Neural progenitor cell (in vitro differentiated cells): ENCODE data around the gene IGFL4. TPM values are rescaled to one million over a fixed set of nuclear protein-coding genes. Genes with fewer than 3 reads are reported as not detected.

Experiments used
- DNase-seq: peaks from one replicate; pipeline ENCODE4 v3.0.0-alpha.2; 2016; ENCODE audit warnings: low spot score
- H2AFZ ChIP-seq: fragments of 200-600 bp; sonication (generic); replicated peaks from 2 replicates; pipeline ENCODE4 v1.6.1; 2016; ENCODE audit warnings: antibody characterized with exemption
- H3F3A ChIP-seq: fragments of 200-600 bp; sonication (generic); 2 replicates; pipeline ENCODE4 v1.6.1; 2016; ENCODE audit warnings: antibody characterized with exemption, low read depth
- H3K27ac ChIP-seq: fragments of 200-600 bp; sonication (generic); 2 replicates; pipeline ENCODE4 v1.5.1; 2016; ENCODE audit warnings: mild to moderate bottlenecking
- H3K27me3 ChIP-seq: fragments of 200-600 bp; sonication (generic); 2 replicates; pipeline ENCODE4 v1.6.1; 2016; ENCODE audit warnings: mild to moderate bottlenecking, moderate library complexity
- H3K36me3 ChIP-seq: fragments of 200-600 bp; sonication (generic); 2 replicates; pipeline ENCODE4 v1.5.1; 2016
- H3K4me1 ChIP-seq: fragments of 200-600 bp; sonication (generic); 2 replicates; pipeline ENCODE4 v1.6.1; 2016; ENCODE audit warnings: mixed run types
- H3K4me2 ChIP-seq: fragments of 200-600 bp; sonication (generic); 2 replicates; pipeline ENCODE4 v1.6.1; 2016
- H3K4me3 ChIP-seq: fragments of 200-600 bp; sonication (generic); 2 replicates; pipeline ENCODE4 v1.5.1; 2016
- H3K79me2 ChIP-seq: fragments of 200-600 bp; sonication (generic); 2 replicates; pipeline ENCODE4 v1.6.1; 2016; ENCODE audit warnings: low read depth
- H3K9ac ChIP-seq: fragments of 200-600 bp; sonication (generic); 2 replicates; pipeline ENCODE4 v1.6.1; 2016
- H3K9me3 ChIP-seq: fragments of 200-600 bp; sonication (generic); 2 replicates; pipeline ENCODE4 v1.5.1; 2016; ENCODE audit warnings: low read depth
- H4K20me1 ChIP-seq: fragments of 200-600 bp; sonication (generic); 2 replicates; pipeline ENCODE4 v1.6.1; 2016; ENCODE audit warnings: low read depth
- H3K27ac Mint-ChIP-seq: 3 replicates; pipeline ENCODE4 v1.8.0; 2021; ENCODE audit warnings: mixed read lengths
- H3K27me3 Mint-ChIP-seq: 2 replicates; pipeline ENCODE4 v1.8.0; 2022; ENCODE audit warnings: low read depth, mild to moderate bottlenecking, inconsistent platforms, moderate library complexity, mixed read lengths; ENCODE audit not compliant: insufficient read depth
- H3K36me3 Mint-ChIP-seq: 3 replicates; pipeline ENCODE4 v1.8.0; 2021; ENCODE audit warnings: mixed read lengths
- H3K4me1 Mint-ChIP-seq: 3 replicates; pipeline ENCODE4 v1.8.0; 2021; ENCODE audit warnings: mixed read lengths
- H3K4me3 Mint-ChIP-seq: 3 replicates; pipeline ENCODE4 v1.8.0; 2021; ENCODE audit warnings: mild to moderate bottlenecking, moderate library complexity, mixed read lengths
- H3K9me3 Mint-ChIP-seq: 3 replicates; pipeline ENCODE4 v1.8.0; 2020; ENCODE audit warnings: mixed read lengths
- EZH2 ChIP-seq: fragments of 200-600 bp; sonication (generic); IDR thresholded peaks from 2 replicates; pipeline ENCODE4 v1.6.1; 2017; ENCODE audit warnings: antibody characterized with exemption, mild to moderate bottlenecking, moderate library complexity
- EZH2phosphoT487 ChIP-seq: fragments of 200-600 bp; sonication (generic); IDR thresholded peaks from 2 replicates; pipeline ENCODE4 v1.6.1; 2017; ENCODE audit warnings: antibody characterized with exemption
- total RNA-seq: library from RNA; depleted of rRNA; stranded (reverse); fragments of >200 nt; gene quantifications from 2 replicates; pipeline ENCODE4 v1.2.3, GENCODE V29; 2015; ENCODE audit warnings: low replicate concordance
- TF ChIP-seq, protein P1 (sequence below): fragments of 200-600 bp; sonication (generic); IDR thresholded peaks from 2 replicates; pipeline ENCODE4 v1.5.1; 2017; ENCODE audit warnings: antibody characterized with exemption, mild to moderate bottlenecking

IGFL4 gene
- total RNA-seq, 1 donor from 2014 or later: 0.21 TPM

DNA sequence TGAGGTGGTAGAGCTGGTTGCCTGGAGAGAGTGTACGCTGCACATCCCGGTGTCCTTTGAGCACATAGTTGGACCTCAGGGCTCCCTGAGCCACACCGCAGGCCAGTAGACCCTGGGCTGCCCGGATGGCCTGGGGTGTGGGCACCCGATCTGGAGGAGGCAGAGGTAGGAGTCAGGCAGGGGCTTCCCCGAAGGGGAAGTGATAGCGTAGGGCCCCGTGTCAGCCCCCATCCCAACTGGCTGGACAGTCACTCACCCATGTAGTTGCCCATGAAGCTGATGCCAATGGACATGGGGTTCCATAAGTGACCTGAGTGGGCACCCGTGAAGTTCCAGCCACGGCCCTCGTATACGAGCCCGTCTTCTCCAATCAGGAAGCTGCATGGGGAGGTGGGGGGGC, 21.5 kb downstream of the IGFL4 start:
- Histone ChIP-seq H3K9ac (no peak overlapping the region), H3K27ac (no peak overlapping the region), H3K36me3 (no peaks in the 10 kb centered on the region), H3K4me1 (peaks cover 6% of the 10 kb centered on the region), H2AFZ (no peak overlapping the region), H3F3A (peaks cover 21% of the 10 kb centered on the region), H4K20me1 (peaks cover 34% of the 10 kb centered on the region), H3K27me3 (peaks cover 25% of the 10 kb centered on the region), H3K4me2 (no peak overlapping the region), H3K9me3 (no peaks in the 10 kb centered on the region), H3K4me3 (no peak overlapping the region), H3K79me2 (no peaks in the 10 kb centered on the region)
- Mint-ChIP-seq H3K36me3 (peaks cover 4% of the 10 kb centered on the region), H3K27ac (no peak overlapping the region), H3K4me1 (peaks cover 13% of the 10 kb centered on the region), H3K9me3 (no peaks in the 10 kb centered on the region), H3K27me3 (peaks cover 16% of the 10 kb centered on the region), H3K4me3 (no peak overlapping the region)
- TF ChIP-seq EZH2phosphoT487: no peak
- TF ChIP-seq EZH2: no peak
- TF ChIP-seq, protein P1, sequence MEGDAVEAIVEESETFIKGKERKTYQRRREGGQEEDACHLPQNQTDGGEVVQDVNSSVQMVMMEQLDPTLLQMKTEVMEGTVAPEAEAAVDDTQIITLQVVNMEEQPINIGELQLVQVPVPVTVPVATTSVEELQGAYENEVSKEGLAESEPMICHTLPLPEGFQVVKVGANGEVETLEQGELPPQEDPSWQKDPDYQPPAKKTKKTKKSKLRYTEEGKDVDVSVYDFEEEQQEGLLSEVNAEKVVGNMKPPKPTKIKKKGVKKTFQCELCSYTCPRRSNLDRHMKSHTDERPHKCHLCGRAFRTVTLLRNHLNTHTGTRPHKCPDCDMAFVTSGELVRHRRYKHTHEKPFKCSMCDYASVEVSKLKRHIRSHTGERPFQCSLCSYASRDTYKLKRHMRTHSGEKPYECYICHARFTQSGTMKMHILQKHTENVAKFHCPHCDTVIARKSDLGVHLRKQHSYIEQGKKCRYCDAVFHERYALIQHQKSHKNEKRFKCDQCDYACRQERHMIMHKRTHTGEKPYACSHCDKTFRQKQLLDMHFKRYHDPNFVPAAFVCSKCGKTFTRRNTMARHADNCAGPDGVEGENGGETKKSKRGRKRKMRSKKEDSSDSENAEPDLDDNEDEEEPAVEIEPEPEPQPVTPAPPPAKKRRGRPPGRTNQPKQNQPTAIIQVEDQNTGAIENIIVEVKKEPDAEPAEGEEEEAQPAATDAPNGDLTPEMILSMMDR: no peak
- no peak for DNase-seq

DNA sequence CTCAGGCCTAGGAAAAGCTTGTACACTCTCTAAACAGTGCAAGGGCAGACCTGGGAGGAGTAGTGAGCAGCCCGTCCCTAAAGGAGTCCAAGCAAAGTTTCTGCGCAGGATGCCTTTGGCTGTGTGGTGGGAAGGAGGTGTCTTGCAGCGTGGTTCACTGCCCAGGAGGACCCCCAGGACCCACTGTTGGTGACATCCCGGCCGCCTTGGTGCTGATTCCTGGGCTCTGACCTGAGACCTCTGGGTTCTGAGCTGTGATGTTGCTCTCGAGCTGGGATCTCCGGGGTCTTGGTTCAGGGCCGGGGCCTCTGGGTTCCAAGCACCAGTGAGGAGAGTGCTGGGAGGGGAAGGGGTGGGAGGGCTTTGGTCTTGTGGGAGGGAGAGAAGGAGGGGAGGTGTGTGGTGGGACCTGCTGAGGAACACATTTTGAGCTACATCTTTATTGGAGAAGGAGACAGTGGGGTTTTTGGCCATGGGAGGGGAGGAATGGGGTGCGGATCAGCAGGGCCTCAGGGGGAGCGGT, 22.0 kb downstream of the IGFL4 start:
- Histone ChIP-seq H3K27me3 (peaks cover 30% of the 10 kb centered on the region), H4K20me1 (peaks cover 37% of the 10 kb centered on the region), H3K9me3 (no peaks in the 10 kb centered on the region), H3K4me3 (no peak overlapping the region), H3K9ac (no peak overlapping the region), H3K4me1 (peaks cover 6% of the 10 kb centered on the region), H3K79me2 (no peaks in the 10 kb centered on the region), H3K4me2 (no peak overlapping the region), H2AFZ (no peak overlapping the region), H3K27ac (no peak overlapping the region), H3F3A (peaks cover 25% of the 10 kb centered on the region), H3K36me3 (no peaks in the 10 kb centered on the region)
- TF ChIP-seq EZH2phosphoT487: no peak
- TF ChIP-seq, protein P1: no peak
- TF ChIP-seq EZH2: no peak
- Mint-ChIP-seq H3K27me3 (peaks cover 18% of the 10 kb centered on the region), H3K4me1 (peaks cover 13% of the 10 kb centered on the region), H3K27ac (no peak overlapping the region), H3K36me3 (peaks cover 4% of the 10 kb centered on the region), H3K9me3 (no peaks in the 10 kb centered on the region), H3K4me3 (no peak overlapping the region)
- DNase-seq: no peak

GRCh38 chr19:46017874-46018675, 22.7 kb downstream of the IGFL4 start:
- Mint-ChIP-seq H3K4me1 (peaks cover 13% of the 10 kb centered on the region), H3K27me3 (peaks cover 15% of the 10 kb centered on the region), H3K36me3 (peaks cover 4% of the 10 kb centered on the region), H3K9me3 (no peaks in the 10 kb centered on the region), H3K4me3 (peak overlapping the region; percentile 48), H3K27ac (no peak overlapping the region)
- no peak overlapping the region for H2AFZ ChIP-seq
- H3F3A ChIP-seq: peaks cover 29% of the 10 kb centered on the region
- H3K4me1 ChIP-seq: peaks cover 6% of the 10 kb centered on the region
- no peak overlapping the region for H3K4me3 ChIP-seq
- H3K27me3 ChIP-seq: peaks cover 37% of the 10 kb centered on the region
- no peaks in the 10 kb centered on the region for H3K79me2 ChIP-seq
- H3K36me3 ChIP-seq: no peaks in the 10 kb centered on the region
- TF ChIP-seq, protein P1: no peak
- TF ChIP-seq EZH2 (no peak), EZH2phosphoT487 (no peak)
- DNase-seq: no peak
- H3K9ac ChIP-seq: no peak overlapping the region
- peaks cover 37% of the 10 kb centered on the region for H4K20me1 ChIP-seq
- H3K9me3 ChIP-seq: no peaks in the 10 kb centered on the region
- H3K4me2 ChIP-seq: no peak overlapping the region
- no peak overlapping the region for H3K27ac ChIP-seq
